Measurements from ENCODE around the gene PTPRE.

The PTPRE gene

DNA sequence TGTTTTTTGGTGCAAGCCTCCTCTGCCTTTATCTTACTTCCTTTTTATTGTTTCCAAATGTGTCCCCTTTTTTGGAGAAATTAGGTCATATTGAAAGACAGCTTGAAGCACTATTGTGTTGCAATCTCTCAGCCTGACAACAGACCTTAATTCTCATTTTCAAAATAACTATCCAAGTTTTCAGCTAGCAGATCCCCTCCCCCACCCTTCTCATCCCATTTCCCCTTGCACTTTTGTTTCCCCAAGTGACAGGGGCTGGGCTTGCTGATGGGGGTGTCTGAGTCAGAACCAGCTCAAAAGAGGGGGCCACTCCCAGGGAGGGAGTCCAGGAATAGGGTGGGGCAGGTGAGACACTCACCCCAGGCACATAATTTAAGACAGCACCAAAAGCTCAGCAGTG, 144.0 kb downstream of the PTPRE start:
- H3K4me3 ChIP-seq (ENCODE audit: low read depth, low read length) = no peak overlapping the region
- H3K27ac ChIP-seq = no peak overlapping the region
- DNase-seq = no peak
- H3K36me3 ChIP-seq = no peaks in the 10 kb centered on the region
- no peak for TF ChIP-seq CTCF (IDR thresholded peaks at IDR 0.05; ENCODE audit: low read depth, low read length)
- no peaks in the 10 kb centered on the region for H3K27me3 ChIP-seq (ENCODE audit: insufficient read depth, low read depth, severe bottlenecking)
- no peaks in the 10 kb centered on the region for H3K9me3 ChIP-seq (ENCODE audit: severe bottlenecking)

DNA sequence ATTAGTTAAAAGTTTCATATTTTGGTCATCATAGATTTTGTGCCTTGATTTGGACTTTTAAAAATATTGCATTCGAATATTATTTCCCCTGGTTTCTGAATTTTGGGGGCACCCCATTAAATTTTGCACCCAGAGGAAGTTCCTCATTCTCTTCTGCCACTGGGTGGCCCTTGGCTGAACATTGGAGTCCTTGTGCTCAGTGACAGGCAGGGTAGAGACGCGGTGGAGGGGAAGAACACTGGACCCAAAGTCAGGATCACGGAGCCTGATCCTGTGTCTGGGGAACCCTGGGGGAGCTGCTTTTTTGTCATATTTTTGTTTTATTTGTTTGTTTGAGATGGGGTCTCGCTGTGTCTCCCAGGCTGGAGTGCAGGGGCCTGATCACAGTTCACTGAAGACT, 144.6 kb downstream of the PTPRE start:
- Histone ChIP-seq H3K27me3 (ENCODE audit: insufficient read depth, low read depth, severe bottlenecking) (no peaks in the 10 kb centered on the region), H3K4me3 (ENCODE audit: low read depth, low read length) (no peak overlapping the region), H3K9me3 (ENCODE audit: severe bottlenecking) (no peaks in the 10 kb centered on the region), H3K36me3 (no peaks in the 10 kb centered on the region), H3K27ac (no peak overlapping the region)
- no peak for DNase-seq
- no peak for TF ChIP-seq CTCF (IDR thresholded peaks at IDR 0.05; ENCODE audit: low read depth, low read length)

DNA sequence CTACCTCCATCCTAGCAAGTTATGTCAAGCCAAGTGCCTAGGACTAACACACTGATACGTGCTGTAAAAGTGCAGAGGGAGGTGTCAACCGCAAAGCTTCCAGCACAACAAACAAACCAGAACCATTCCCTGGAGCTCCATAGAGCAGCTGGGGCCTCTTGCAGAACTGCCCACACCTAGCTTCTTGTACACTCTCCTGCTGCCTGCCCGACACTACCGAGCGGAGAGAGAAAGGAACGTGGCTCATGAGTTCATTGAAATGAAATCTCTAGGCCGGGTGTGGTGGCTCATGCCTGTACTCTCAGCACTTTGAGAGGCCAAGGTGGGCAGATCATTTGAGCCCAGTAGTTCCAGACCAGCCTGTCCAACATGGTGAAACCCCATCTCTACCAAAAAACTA, 145.8 kb downstream of the PTPRE start:
- no peak for TF ChIP-seq CTCF (IDR thresholded peaks at IDR 0.05; ENCODE audit: low read depth, low read length)
- DNase-seq = no peak
- Histone ChIP-seq H3K9me3 (ENCODE audit: severe bottlenecking) (no peaks in the 10 kb centered on the region), H3K36me3 (no peaks in the 10 kb centered on the region), H3K27ac (no peak overlapping the region), H3K4me3 (ENCODE audit: low read depth, low read length) (no peak overlapping the region), H3K27me3 (ENCODE audit: insufficient read depth, low read depth, severe bottlenecking) (no peaks in the 10 kb centered on the region)

- Histone ChIP-seq H3K27ac (no peak overlapping the region), H3K9me3 (ENCODE audit: severe bottlenecking) (no peaks in the 10 kb centered on the region), H3K36me3 (no peaks in the 10 kb centered on the region), H3K4me3 (ENCODE audit: low read depth, low read length) (no peak overlapping the region), H3K27me3 (ENCODE audit: insufficient read depth, low read depth, severe bottlenecking) (no peaks in the 10 kb centered on the region)
- TF ChIP-seq CTCF (IDR thresholded peaks at IDR 0.05; ENCODE audit: low read depth, low read length) = no peak
- no peak for DNase-seq
These were observed 146.5 kb downstream of the PTPRE start for GRCh38 chr10:128053356-128053755.

- TF ChIP-seq CTCF (IDR thresholded peaks at IDR 0.05; ENCODE audit: low read depth, low read length) = no peak
- DNase-seq = no peak
- Histone ChIP-seq H3K36me3 (no peaks in the 10 kb centered on the region), H3K4me3 (ENCODE audit: low read depth, low read length) (no peak overlapping the region), H3K27me3 (ENCODE audit: insufficient read depth, low read depth, severe bottlenecking) (no peaks in the 10 kb centered on the region), H3K27ac (no peak overlapping the region), H3K9me3 (ENCODE audit: severe bottlenecking) (no peaks in the 10 kb centered on the region)
These were observed 147.5 kb downstream of the PTPRE start for GRCh38 chr10:128054163-128054970.
